Progenitor cell of endocrine pancreas (in vitro differentiated cells): Measurements from ENCODE around the gene UBR2. TPM values are rescaled to one million over a fixed set of nuclear protein-coding genes. Genes with fewer than 3 reads are reported as not detected.
"Not testable (repeated sequence)": the region's sequence is repeated elsewhere in the genome, so short reads cannot be mapped to it uniquely, and the experiment has no call there.

Experiments
- DNase-seq: peaks from one replicate; pipeline ENCODE4 v3.0.0; 2021; ENCODE audit warnings: low spot score; ENCODE audit not compliant: unreplicated experiment
- H3K27ac Mint-ChIP-seq: 2 replicates; pipeline ENCODE4 v1.8.0; 2021; ENCODE audit warnings: mild to moderate bottlenecking, moderate library complexity, mixed read lengths
- H3K27me3 Mint-ChIP-seq: 2 replicates; pipeline ENCODE4 v1.8.0; 2021; ENCODE audit warnings: mixed read lengths
- H3K36me3 Mint-ChIP-seq: 2 replicates; pipeline ENCODE4 v1.8.0; 2022; ENCODE audit warnings: mixed read lengths; ENCODE audit not compliant: insufficient read depth
- H3K4me1 Mint-ChIP-seq: 2 replicates; pipeline ENCODE4 v1.8.0; 2021; ENCODE audit warnings: low read depth, mixed read lengths
- H3K4me3 Mint-ChIP-seq: 2 replicates; pipeline ENCODE4 v1.8.0; 2021; ENCODE audit warnings: low read depth, mild to moderate bottlenecking, moderate library complexity, mixed read lengths
- H3K9me3 Mint-ChIP-seq: 2 replicates; pipeline ENCODE4 v1.8.0; 2021; ENCODE audit warnings: low read depth, mixed read lengths
- total RNA-seq: library from RNA; stranded (reverse); gene quantifications from 2 replicates; pipeline ENCODE4 v1.2.1, GENCODE V29; 2021
- TF ChIP-seq, protein P1 (sequence below): fragments of 200-600 bp; sonication (generic); IDR thresholded peaks from one replicate; pipeline ENCODE4 v1.5.0; 2021; ENCODE audit warnings: antibody characterized with exemption, mild to moderate bottlenecking; ENCODE audit not compliant: unreplicated experiment

Gene UBR2
- total RNA-seq, 1 donor from 2014 or later, result 31.9 TPM

DNA sequence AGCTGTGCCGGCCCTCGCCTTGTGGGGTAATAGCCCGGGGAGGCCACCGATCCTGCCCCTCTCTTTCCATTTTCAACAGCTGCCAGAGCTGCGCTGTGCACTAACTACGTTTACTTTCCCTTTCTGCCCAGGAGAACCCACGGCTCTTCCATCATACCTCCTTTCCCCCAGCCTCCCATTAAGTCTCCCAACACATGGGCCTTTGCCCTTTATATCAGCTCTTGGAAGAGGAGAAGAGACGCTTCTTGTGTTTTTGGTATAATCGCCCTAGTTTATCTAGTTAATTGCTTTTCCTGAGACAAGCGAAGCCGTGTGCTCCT, 637 bp downstream of the UBR2 start:
- Mint-ChIP-seq H3K36me3 (peaks cover 9% of the 10 kb centered on the region), H3K4me1 (peaks cover 24% of the 10 kb centered on the region), H3K4me3 (peak overlapping the region; percentile 93), H3K27me3 (peaks cover 19% of the 10 kb centered on the region), H3K27ac (peak overlapping the region; percentile 99), H3K9me3 (no peaks in the 10 kb centered on the region)
- no peak for DNase-seq
- TF ChIP-seq, protein P1, sequence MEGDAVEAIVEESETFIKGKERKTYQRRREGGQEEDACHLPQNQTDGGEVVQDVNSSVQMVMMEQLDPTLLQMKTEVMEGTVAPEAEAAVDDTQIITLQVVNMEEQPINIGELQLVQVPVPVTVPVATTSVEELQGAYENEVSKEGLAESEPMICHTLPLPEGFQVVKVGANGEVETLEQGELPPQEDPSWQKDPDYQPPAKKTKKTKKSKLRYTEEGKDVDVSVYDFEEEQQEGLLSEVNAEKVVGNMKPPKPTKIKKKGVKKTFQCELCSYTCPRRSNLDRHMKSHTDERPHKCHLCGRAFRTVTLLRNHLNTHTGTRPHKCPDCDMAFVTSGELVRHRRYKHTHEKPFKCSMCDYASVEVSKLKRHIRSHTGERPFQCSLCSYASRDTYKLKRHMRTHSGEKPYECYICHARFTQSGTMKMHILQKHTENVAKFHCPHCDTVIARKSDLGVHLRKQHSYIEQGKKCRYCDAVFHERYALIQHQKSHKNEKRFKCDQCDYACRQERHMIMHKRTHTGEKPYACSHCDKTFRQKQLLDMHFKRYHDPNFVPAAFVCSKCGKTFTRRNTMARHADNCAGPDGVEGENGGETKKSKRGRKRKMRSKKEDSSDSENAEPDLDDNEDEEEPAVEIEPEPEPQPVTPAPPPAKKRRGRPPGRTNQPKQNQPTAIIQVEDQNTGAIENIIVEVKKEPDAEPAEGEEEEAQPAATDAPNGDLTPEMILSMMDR, result no peak

DNA sequence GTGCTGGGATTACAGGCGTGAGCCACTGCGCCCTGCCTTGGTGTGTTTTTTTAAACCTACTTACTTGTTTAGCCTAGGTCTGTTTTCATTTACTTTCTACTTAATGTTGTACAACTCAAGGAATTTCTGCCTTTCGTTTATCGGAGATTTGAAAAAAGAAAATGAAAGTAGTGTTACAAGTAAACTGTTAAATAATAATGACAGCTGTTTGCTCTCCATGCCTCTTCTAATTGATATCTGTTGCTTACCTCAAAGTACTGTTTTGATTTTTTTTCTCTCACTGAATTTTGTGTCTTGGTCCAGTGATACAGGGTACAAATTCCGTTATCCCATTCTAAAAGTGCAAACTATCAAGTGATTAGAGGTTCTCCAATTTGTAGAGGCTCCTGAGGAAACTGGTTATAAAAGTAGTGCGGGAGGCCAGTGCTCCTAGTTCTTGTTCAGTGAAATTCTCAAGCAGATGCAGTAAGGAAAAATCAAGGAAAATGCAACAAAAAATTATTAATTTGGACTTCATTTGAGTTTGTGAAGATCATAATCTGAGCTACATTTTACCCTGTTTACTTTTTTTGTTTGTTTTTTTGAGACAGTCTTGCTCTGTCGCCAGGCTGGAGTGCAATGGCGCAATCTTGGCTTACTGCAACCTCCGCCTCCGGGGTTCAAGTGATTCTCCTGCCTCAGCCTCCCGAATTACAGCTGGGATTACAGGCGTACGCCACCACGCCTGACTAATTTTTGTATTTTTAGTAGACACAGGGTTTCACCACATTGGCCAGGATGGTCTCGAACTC, 2.2 kb downstream of the UBR2 start:
- Mint-ChIP-seq H3K27ac (peak overlapping the region; percentile 71), H3K4me1 (peaks cover 24% of the 10 kb centered on the region), H3K27me3 (peaks cover 13% of the 10 kb centered on the region)

DNA sequence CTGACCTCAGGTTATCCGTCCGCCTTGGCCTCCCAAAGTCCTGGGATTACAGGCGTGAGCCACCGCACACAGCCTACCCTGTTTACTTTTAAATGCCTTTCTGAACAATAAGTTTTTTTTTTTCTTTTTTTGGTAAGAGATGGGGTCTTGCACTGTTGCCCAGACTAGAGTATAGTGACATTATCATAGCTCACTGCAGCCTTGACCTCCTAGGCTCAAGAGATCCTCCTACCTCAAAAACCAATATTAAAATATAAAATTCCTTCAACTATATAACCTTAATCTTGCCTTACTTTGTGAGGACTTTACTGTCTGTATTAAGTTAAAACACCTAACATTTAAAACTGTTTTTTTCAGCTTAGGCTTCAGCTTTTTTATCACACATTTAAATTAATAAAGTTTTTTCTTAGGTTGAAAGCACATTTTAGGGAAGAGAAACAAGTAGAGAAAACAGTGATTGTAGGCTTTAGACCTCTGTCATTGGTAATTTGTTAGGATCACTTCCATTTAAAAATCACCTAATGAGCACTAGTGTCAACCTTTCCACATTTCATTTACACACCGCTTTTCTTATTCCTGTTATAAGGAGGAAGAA, 2.9 kb downstream of the UBR2 start:
- DNase-seq, result no peak
- H3K27me3 Mint-ChIP-seq, result peaks cover 8% of the 10 kb centered on the region
- H3K9me3 Mint-ChIP-seq, result no peaks in the 10 kb centered on the region
- H3K36me3 Mint-ChIP-seq, result peaks cover 9% of the 10 kb centered on the region
- H3K4me3 Mint-ChIP-seq, result peak overlapping the region; percentile 14
- H3K27ac Mint-ChIP-seq, result no peak overlapping the region
- H3K4me1 Mint-ChIP-seq, result peaks cover 24% of the 10 kb centered on the region
- TF ChIP-seq, protein P1, result no peak

More for the DNA sequence above, 2.2 kb downstream of the UBR2 start:
- TF ChIP-seq, protein P1, result no peak
- DNase-seq, result no peak
- Mint-ChIP-seq H3K4me3 (peak overlapping the region; percentile 93), H3K36me3 (peaks cover 9% of the 10 kb centered on the region), H3K9me3 (no peaks in the 10 kb centered on the region)

DNA sequence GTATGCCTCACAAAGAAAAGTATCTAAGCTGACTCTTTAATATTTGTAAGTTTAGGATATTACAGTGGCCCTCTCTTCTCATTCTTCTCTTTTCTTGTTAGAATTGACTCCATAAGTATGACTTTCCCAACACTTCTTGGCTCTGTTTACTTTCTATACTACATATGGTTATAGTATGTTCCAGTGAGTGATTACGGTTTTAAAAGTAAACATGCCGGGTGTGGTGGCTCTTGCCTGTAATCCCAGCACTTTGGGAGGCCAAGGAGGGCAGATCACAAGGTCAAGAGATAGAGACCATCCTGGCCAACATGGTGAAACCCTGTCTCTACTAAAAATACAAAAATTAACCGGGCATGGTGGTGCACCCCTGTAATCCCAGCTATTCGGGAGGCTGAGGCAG, 3.4 kb downstream of the UBR2 start:
- not testable (repeated sequence) for H3K36me3 Mint-ChIP-seq, H3K9me3 Mint-ChIP-seq, H3K27ac Mint-ChIP-seq, DNase-seq, H3K27me3 Mint-ChIP-seq, H3K4me3 Mint-ChIP-seq
- peaks cover 24% of the 10 kb centered on the region for H3K4me1 Mint-ChIP-seq

DNA sequence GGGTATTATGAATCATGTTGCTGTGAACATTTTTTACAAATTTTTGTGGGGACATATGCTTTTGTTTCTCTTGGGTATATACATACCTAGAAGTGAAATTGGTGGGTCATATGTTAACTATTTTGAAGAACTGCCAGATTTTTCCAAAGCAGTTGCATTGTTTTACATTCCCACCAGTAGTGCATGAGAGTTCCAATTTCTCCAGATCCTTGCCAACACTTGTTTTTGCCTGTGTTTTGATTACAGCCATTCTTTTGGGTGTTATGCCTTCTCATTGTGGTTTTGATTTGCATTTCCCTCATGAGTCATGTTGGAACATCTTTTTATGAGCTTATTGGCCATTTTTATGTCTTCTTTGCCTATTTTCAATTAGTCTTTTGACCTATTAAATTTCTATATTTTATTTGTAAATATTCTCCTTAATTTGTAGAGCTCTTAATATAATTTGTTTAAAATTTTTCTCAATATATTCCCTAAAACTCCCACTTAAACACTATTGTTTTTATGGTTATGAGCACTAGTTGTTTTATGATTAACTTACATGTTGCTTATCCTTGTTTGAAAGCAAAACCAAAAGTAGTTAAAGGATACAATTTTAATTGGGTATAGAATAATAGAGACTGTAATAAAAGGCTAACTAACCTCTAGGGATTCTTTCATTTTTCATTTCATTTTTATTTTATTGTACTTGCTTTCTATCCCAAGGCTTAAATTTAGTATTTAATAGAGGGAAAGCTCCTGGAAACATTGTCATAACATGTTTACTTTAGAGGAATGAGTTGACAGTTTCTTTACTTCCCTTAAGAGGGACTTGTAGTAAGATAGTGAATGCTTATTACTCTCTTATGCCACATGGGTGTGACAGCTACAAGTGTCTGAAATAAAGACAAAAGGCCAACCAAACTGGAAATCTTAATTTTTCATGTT, 5.5 kb downstream of the UBR2 start:
- no peak for DNase-seq
- Mint-ChIP-seq H3K4me1 (peaks cover 16% of the 10 kb centered on the region), H3K27me3 (no peaks in the 10 kb centered on the region), H3K36me3 (peaks cover 12% of the 10 kb centered on the region), H3K4me3 (no peak overlapping the region), H3K9me3 (no peaks in the 10 kb centered on the region), H3K27ac (no peak overlapping the region)
- TF ChIP-seq, protein P1, result no peak
